GM18858 (cell line): Measurements from ENCODE around the gene ABI2.
"Not testable (repeated sequence)": the region's sequence is repeated elsewhere in the genome, so short reads cannot be mapped to it uniquely, and the experiment has no call there.

Experiments used
- ATAC-seq: cut with Tn5 transposase; IDR thresholded peaks from one replicate; pipeline ENCODE4 v1.9.1; 2021; ENCODE audit not compliant: unreplicated experiment

The ABI2 gene

GRCh38 chr2:203427061-203427460, 98.9 kb downstream of the ABI2 start:
- ATAC-seq: no peak

- not testable (repeated sequence) for ATAC-seq
Measured at GRCh38 chr2:203429643-203430042, 101.4 kb downstream of the ABI2 start.

GRCh38 chr2:203431391-203432185, 103.4 kb downstream of the ABI2 start:
- no peak for ATAC-seq

- no peak for ATAC-seq
Measured at GRCh38 chr2:203432811-203433210, 104.6 kb downstream of the ABI2 start.

GRCh38 chr2:203436496-203436895, 108.3 kb downstream of the ABI2 start:
- ATAC-seq: no peak

GRCh38 chr2:203437511-203437910, 109.3 kb downstream of the ABI2 start:
- no peak for ATAC-seq

- no peak for ATAC-seq
Measured at GRCh38 chr2:203438528-203438927, 110.3 kb downstream of the ABI2 start.

GRCh38 chr2:203440671-203441070, 112.5 kb downstream of the ABI2 start:
- ATAC-seq: no peak

- ATAC-seq: no peak
Measured at GRCh38 chr2:203441463-203441862, 113.3 kb downstream of the ABI2 start.

GRCh38 chr2:203442463-203442862, 114.3 kb downstream of the ABI2 start:
- no peak for ATAC-seq

GRCh38 chr2:203444738-203445137, 116.5 kb downstream of the ABI2 start:
- no peak for ATAC-seq

- no peak for ATAC-seq
Measured at GRCh38 chr2:203446071-203446481, 117.9 kb downstream of the ABI2 start.

- no peak for ATAC-seq
Measured at GRCh38 chr2:203446780-203447179, 118.6 kb downstream of the ABI2 start.

GRCh38 chr2:203450561-203450960, 122.4 kb downstream of the ABI2 start:
- no peak for ATAC-seq

- no peak for ATAC-seq
Measured at GRCh38 chr2:203451011-203451410, 122.8 kb downstream of the ABI2 start.

- no peak for ATAC-seq
Measured at GRCh38 chr2:203451689-203452088, 123.5 kb downstream of the ABI2 start.

GRCh38 chr2:203453858-203454451, 125.8 kb downstream of the ABI2 start:
- ATAC-seq: no peak

GRCh38 chr2:203455209-203455608, 127.0 kb downstream of the ABI2 start:
- ATAC-seq: no peak

- no peak for ATAC-seq
Measured at GRCh38 chr2:203461746-203462145, 133.6 kb downstream of the ABI2 start.

GRCh38 chr2:203462308-203462707, 134.1 kb downstream of the ABI2 start:
- no peak for ATAC-seq

GRCh38 chr2:203463266-203463678, 135.1 kb downstream of the ABI2 start:
- no peak for ATAC-seq

GRCh38 chr2:203469546-203469945, 141.4 kb downstream of the ABI2 start:
- no peak for ATAC-seq

GRCh38 chr2:203470371-203470770, 142.2 kb downstream of the ABI2 start:
- ATAC-seq: no peak
